K562 (cell line): Measurements from ENCODE around the gene KLHL18. TPM values are rescaled to one million over a fixed set of nuclear protein-coding genes. Genes with fewer than 3 reads are reported as not detected.
A peak's percentile ranks its signal among the peaks of the same experiment; 100 is the strongest.

ENCODE experiments used
- C11orf30 ChIP-seq: fragments of 450-650 bp; IDR thresholded peaks from 2 replicates; pipeline ENCODE4 v1.6.1; 2016; ENCODE audit warnings: low read depth, mild to moderate bottlenecking
- CBX1 ChIP-seq: sonication (generic); IDR thresholded peaks from 2 replicates; pipeline ENCODE4 v1.6.1; 2016; ENCODE audit warnings: antibody characterized with exemption, low read depth, mild to moderate bottlenecking
- FOXA3 ChIP-seq, 2 experiments: fragments of 450-650 bp in 1 of 2; sonication (generic) in 1 of 2; formaldehyde crosslinking; IDR thresholded peaks in 1 of 2; conservative IDR thresholded peaks in 1 of 2; 2 replicates each; pipeline versions ENCODE4 v1.4.0 to v1.8.0; 2020 to 2022; ENCODE audit warnings: mild to moderate bottlenecking in 2 of 2, missing genetic modification reagents in 1 of 2
- FOXJ3 ChIP-seq: sonication (generic); formaldehyde crosslinking; IDR thresholded peaks from 2 replicates; pipeline ENCODE4 v1.4.0; 2020; ENCODE audit warnings: mild to moderate bottlenecking, missing genetic modification reagents
- FOXM1 ChIP-seq, 2 experiments: fragments of 450-650 bp in 1 of 2; sonication (generic) in 1 of 2; formaldehyde crosslinking in 1 of 2; IDR thresholded peaks; 2 replicates each; pipeline versions ENCODE4 v1.6.1 to v1.9.0; 2017 to 2022; ENCODE audit warnings: low read depth in 2 of 2, mild to moderate bottlenecking in 2 of 2, missing genetic modification reagents in 1 of 2, moderate library complexity in 1 of 2
- FUS ChIP-seq: fragments of 200-400 bp; formaldehyde crosslinking; optimal IDR thresholded peaks from 2 replicates; pipeline ENCODE3; 2017; ENCODE audit warnings: low read depth, low read length
- HOMEZ ChIP-seq: fragments of 250-450 bp; sonication (Bioruptor Pico); IDR thresholded peaks from 2 replicates; pipeline ENCODE4 v1.4.0; 2020; ENCODE audit warnings: mild to moderate bottlenecking, moderate library complexity
- HSF4 ChIP-seq: fragments of 250-450 bp; sonication (Bioruptor Pico); IDR thresholded peaks from 2 replicates; pipeline ENCODE4 v2.1.2; 2022; ENCODE audit warnings: mild to moderate bottlenecking, moderate library complexity, borderline replicate concordance
- KLF16 ChIP-seq: IDR thresholded peaks from 2 replicates; pipeline ENCODE4 v1.6.1; 2016; ENCODE audit warnings: antibody characterized with exemption
- MCM5 ChIP-seq: fragments of 450-650 bp; IDR thresholded peaks from 2 replicates; pipeline ENCODE4 v1.6.1; 2016; ENCODE audit warnings: low read depth
- PKNOX1 ChIP-seq: fragments of 450-650 bp; IDR thresholded peaks from 2 replicates; pipeline ENCODE4 v1.6.1; 2016
- RAD21 ChIP-seq, 2 experiments: fragments of 250-450 bp in 1 of 2; fragments of 450-650 bp in 1 of 2; sonication (Bioruptor Pico) in 1 of 2; formaldehyde crosslinking in 1 of 2; IDR thresholded peaks in 1 of 2; conservative IDR thresholded peaks in 1 of 2; 2 replicates each; pipeline versions ENCODE4 v1.4.0 to v1.8.0; 2020 to 2022; ENCODE audit warnings: mild to moderate bottlenecking in 2 of 2, moderate library complexity in 1 of 2
- RHOXF2B ChIP-seq: fragments of 250-450 bp; sonication (Bioruptor Pico); conservative IDR thresholded peaks from 2 replicates; pipeline ENCODE4 v1.5.1; 2021
- SNRNP70 ChIP-seq: fragments of 200-400 bp; formaldehyde crosslinking; optimal IDR thresholded peaks from 2 replicates; pipeline ENCODE3; 2017; ENCODE audit warnings: low read depth, low read length
- TAF7 ChIP-seq: fragments of 450-650 bp; IDR thresholded peaks from 2 replicates; pipeline ENCODE4 v1.6.1; 2016; ENCODE audit warnings: missing genetic modification characterization, missing compliant biosample characterization
- TCF3 ChIP-seq: sonication (generic); formaldehyde crosslinking; IDR thresholded peaks from 2 replicates; pipeline ENCODE4 v1.4.0; 2020; ENCODE audit warnings: mild to moderate bottlenecking, missing genetic modification reagents
- TEAD2 ChIP-seq: fragments of 450-650 bp; IDR thresholded peaks from 2 replicates; pipeline ENCODE4 v1.6.1; 2016; ENCODE audit warnings: missing genetic modification characterization, control low read depth, missing compliant biosample characterization
- USF1 ChIP-seq: sonication (generic); formaldehyde crosslinking; IDR thresholded peaks from 2 replicates; pipeline ENCODE4 v1.9.0; 2022; ENCODE audit warnings: mild to moderate bottlenecking, missing genetic modification reagents
- ZBTB2 ChIP-seq: fragments of 450-650 bp; IDR thresholded peaks from 2 replicates; pipeline ENCODE4 v1.6.1; 2016; ENCODE audit warnings: antibody characterized with exemption
- ZNF165 ChIP-seq: fragments of 250-450 bp; sonication (Bioruptor Pico); IDR thresholded peaks from 2 replicates; pipeline ENCODE4 v1.4.0; 2020; ENCODE audit warnings: borderline replicate concordance
- ZNF586 ChIP-seq: fragments of 450-650 bp; formaldehyde crosslinking; conservative IDR thresholded peaks from 2 replicates; pipeline ENCODE4 v1.4.0; 2020; ENCODE audit warnings: mild to moderate bottlenecking, moderate library complexity
- ZSCAN32 ChIP-seq: fragments of 450-650 bp; formaldehyde crosslinking; IDR thresholded peaks from 2 replicates; pipeline ENCODE4 v1.4.0; 2020; ENCODE audit warnings: mild to moderate bottlenecking, moderate library complexity
- polyA plus RNA-seq, 8 experiments: library from polyadenylated mRNA; depleted of rRNA in 4 of 8; stranded (reverse) in 5 of 8; unstranded in 3 of 8; fragments of >200 nt; fragmentation: Nextera tagmentation in 2 of 8; fragmentation: Illumina TruSeq in 1 of 8; extraction: Ambion mirVana in 2 of 8; extraction: Trizol in 1 of 8; gene quantifications; 2 replicates each; pipeline versions ENCODE4 v1.2.1 to v1.2.3, GENCODE V29; 2011 to 2014; ENCODE audit warnings: inconsistent platforms in 1 of 8, missing spikeins in 1 of 8
- total RNA-seq, 7 experiments: library from RNA; depleted of rRNA in 6 of 7; stranded (reverse); fragments of >200 nt in 6 of 7; fragmentation: Illumina TruSeq in 2 of 7; extraction: Trizol in 2 of 7; gene quantifications; 2 replicates each; pipeline versions ENCODE4 v1.2.1 to v1.2.3, GENCODE V29; 2011 to 2021; ENCODE audit warnings: low replicate concordance in 1 of 7

The KLHL18 gene
- total and polyA plus RNA-seq, 9 of the 15 experiments (the other 6 are each of a cell fraction or from before 2014, with no cell fraction given), result 26.7 to 97.5 (median 48.7) TPM

GRCh38 chr3:47266709-47267489 lies 15.8 kb upstream of the KLHL18 start (continued):
- TF ChIP-seq ZSCAN32 (CRISPR knock-in tag) (no peak), TEAD2 (no peak), FOXA3 (CRISPR knock-in tag; conservative IDR thresholded peaks at IDR 0.05 in 1 of 2, IDR thresholded peaks at IDR 0.05 in 1 of 2) (peak in 1 of 2 experiments; percentile 56; a peak in 1 of 4 replicates), ZNF586 (no peak), RAD21 (CRISPR knock-in tag; conservative IDR thresholded peaks at IDR 0.05 in 1 of 2, IDR thresholded peaks at IDR 0.05 in 1 of 2) (peak in 1 of 2 experiments; percentile 15; a peak in 2 of 4 replicates), TAF7 (tag) (no peak), FUS (no peak), TCF3 (CRISPR knock-in tag) (peak; percentile 82), ZBTB2 (no peak), RHOXF2B (CRISPR knock-in tag) (no peak), C11orf30 (peak; percentile 46), HOMEZ (no peak), HSF4 (CRISPR knock-in tag) (no peak), FOXM1 (IDR thresholded peaks at IDR 0.05; ENCODE audit: low read depth) (peak; percentile 41; the same call in 1 of the 2 replicates), FOXM1 (CRISPR knock-in tag; IDR thresholded peaks at IDR 0.05; ENCODE audit: low read depth) (no peak), PKNOX1 (peak; percentile 56; the same call in 1 of the 2 replicates), SNRNP70 (no peak), ZNF165 (no peak), CBX1 (no peak), USF1 (CRISPR knock-in tag) (peak; percentile 54), FOXJ3 (CRISPR knock-in tag) (no peak), MCM5 (no peak), KLF16 (peak; percentile 83)
